Uterus (tissue), 2 donors: Measurements from ENCODE around the gene ALDH4A1.

Experiments
- CTCF ChIP-seq, 4 experiments: fragments of 200-600 bp in 2 of 4; fragments of 450-650 bp in 2 of 4; sonication (generic) in 2 of 4; IDR thresholded peaks; one replicate each; pipeline ENCODE4 v1.5.1; 2016 to 2019; ENCODE audit warnings: antibody characterized with exemption in 4 of 4, mild to moderate bottlenecking in 2 of 4, moderate library complexity in 1 of 4
- POLR2A ChIP-seq, 2 donors: fragments of 450-650 bp; IDR thresholded peaks; one replicate each; pipeline ENCODE4 v1.6.1; 2016; ENCODE audit warnings: antibody characterized with exemption in 2 of 2, mild to moderate bottlenecking in 1 of 2, moderate library complexity in 1 of 2

- no peak for TF ChIP-seq CTCF (IDR thresholded peaks at IDR 0.05)
- TF ChIP-seq POLR2A (IDR thresholded peaks at IDR 0.05) = no peak
Measured at GRCh38 chr1:18919956-18920355, 17.6 kb upstream of the ALDH4A1 start.
